ENCODE data around the gene FAM187B. TPM values are rescaled to one million over a fixed set of nuclear protein-coding genes. Genes with fewer than 3 reads are reported as not detected.

Gene FAM187B
- total RNA-seq, 1 experiment from 2014 or later = not detected

- ChIA-PET POLR2A (ENCODE audit: unreplicated experiment) (interaction anchor here (0.7 kb wide), 1 partner anchor 40 kb away, joined by 3 read pairs; no protein-coding TSS in a partner anchor), CTCF (no interaction called here)
- Histone ChIP-seq H3K4me3 (no peak overlapping the region), H3K27me3 (ENCODE audit: insufficient read depth, low read depth) (no peaks in the 10 kb centered on the region), H2AFZ (no peak overlapping the region), H3K9me2 (ENCODE audit: insufficient read depth) (no peaks in the 10 kb centered on the region), H3K79me2 (ENCODE audit: low read depth) (peaks cover 15% of the 10 kb centered on the region), H4K20me1 (ENCODE audit: insufficient read depth) (no peaks in the 10 kb centered on the region; the same call in 1 of the 2 replicates), H3K36me3 (ENCODE audit: low read depth) (peaks cover 17% of the 10 kb centered on the region), H3K4me2 (no peak overlapping the region), H3F3A (ENCODE audit: insufficient read depth, low read depth) (no peaks in the 10 kb centered on the region; the same call in 1 of the 2 replicates), H3K27ac (no peak overlapping the region), H3K4me1 (replicated peaks; ENCODE audit: insufficient read depth) (peaks cover 7% of the 10 kb centered on the region; the same call in 1 of the 2 replicates), H3K9me3 (ENCODE audit: insufficient read depth, low read depth) (no peaks in the 10 kb centered on the region)
- intact Hi-C loops (cut with micrococcal nuclease; ENCODE audit: unreplicated experiment) = no loop called here
- no TSS peak for BruUV-seq (replicated peaks)
- no peak for TF ChIP-seq CTCF (conservative IDR thresholded peaks at IDR 0.05)
- no peak for TF ChIP-seq EZH2 (IDR thresholded peaks at IDR 0.05; ENCODE audit: low read depth)
- no peak for DNase-seq
These were observed 45.2 kb upstream of the FAM187B start for GRCh38 chr19:35273686-35274259.

- Histone ChIP-seq H3K79me2 (ENCODE audit: low read depth) (peaks cover 15% of the 10 kb centered on the region), H3K36me3 (ENCODE audit: low read depth) (peaks cover 17% of the 10 kb centered on the region), H3K4me1 (replicated peaks; ENCODE audit: insufficient read depth) (peaks cover 7% of the 10 kb centered on the region; the same call in 1 of the 2 replicates), H3K9me3 (ENCODE audit: insufficient read depth, low read depth) (no peaks in the 10 kb centered on the region), H4K20me1 (ENCODE audit: insufficient read depth) (no peaks in the 10 kb centered on the region; the same call in 1 of the 2 replicates), H2AFZ (no peak overlapping the region), H3K4me3 (no peak overlapping the region), H3K27ac (no peak overlapping the region), H3K9me2 (ENCODE audit: insufficient read depth) (no peaks in the 10 kb centered on the region), H3K4me2 (no peak overlapping the region), H3F3A (ENCODE audit: insufficient read depth, low read depth) (no peaks in the 10 kb centered on the region; the same call in 1 of the 2 replicates), H3K27me3 (ENCODE audit: insufficient read depth, low read depth) (no peaks in the 10 kb centered on the region)
- CTCF ChIA-PET = interaction anchor here (0.6 kb wide), 1 partner anchor 84 kb away, joined by 4 read pairs; no protein-coding TSS in a partner anchor
- TF ChIP-seq CTCF (conservative IDR thresholded peaks at IDR 0.05) (no peak), EZH2 (IDR thresholded peaks at IDR 0.05; ENCODE audit: low read depth) (no peak)
- POLR2A ChIA-PET (ENCODE audit: unreplicated experiment) = interaction anchor here (0.7 kb wide), 1 partner anchor 41 kb away, joined by 3 read pairs; no protein-coding TSS in a partner anchor
- BruUV-seq (replicated peaks) = no TSS peak
- no peak for DNase-seq
- intact Hi-C loops (cut with micrococcal nuclease; ENCODE audit: unreplicated experiment) = no loop called here
These were observed 44.6 kb upstream of the FAM187B start for GRCh38 chr19:35272954-35273649.

DNA sequence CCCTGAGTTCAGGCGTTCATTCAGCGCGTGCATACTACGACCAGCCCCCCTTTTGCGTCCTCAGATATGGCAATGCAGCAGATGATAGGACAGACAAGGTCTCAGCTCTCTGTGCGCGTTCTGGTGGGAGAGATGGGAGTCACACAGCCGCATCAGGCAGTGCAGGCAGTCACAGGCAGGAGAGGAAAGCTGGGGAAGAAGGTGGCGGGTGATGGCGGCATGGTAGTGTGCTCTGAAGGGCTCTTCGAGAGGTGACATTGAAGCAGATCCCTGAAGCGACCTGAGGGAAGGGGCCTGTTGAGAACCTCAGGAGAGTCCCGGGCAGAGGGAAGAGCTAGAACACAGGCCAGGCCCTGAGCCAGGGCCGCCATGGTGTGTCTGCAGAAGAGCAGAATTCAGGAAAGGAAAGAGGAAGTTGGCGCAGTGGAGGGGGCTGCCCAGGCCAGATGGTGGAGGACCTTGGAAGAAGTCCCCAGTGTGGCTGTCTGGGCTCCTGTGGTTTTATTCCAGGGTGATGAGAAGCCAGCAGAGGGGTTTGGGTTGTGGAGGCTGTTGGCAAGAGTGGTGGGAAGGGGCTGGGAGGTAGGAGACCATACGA is 43.7 kb upstream of the FAM187B start:
- DNase-seq = no peak
- H3K9me3 ChIP-seq (ENCODE audit: insufficient read depth, low read depth) = no peaks in the 10 kb centered on the region
- H3K27ac ChIP-seq = no peak overlapping the region
- peaks cover 17% of the 10 kb centered on the region for H3K36me3 ChIP-seq (ENCODE audit: low read depth)
- peaks cover 15% of the 10 kb centered on the region for H3K79me2 ChIP-seq (ENCODE audit: low read depth)
- no peak overlapping the region for H3K4me2 ChIP-seq
- no peak overlapping the region for H2AFZ ChIP-seq
- H3K27me3 ChIP-seq (ENCODE audit: insufficient read depth, low read depth) = no peaks in the 10 kb centered on the region
- peaks cover 7% of the 10 kb centered on the region; the same call in 1 of the 2 replicates for H3K4me1 ChIP-seq (replicated peaks; ENCODE audit: insufficient read depth)
- ChIA-PET POLR2A (ENCODE audit: unreplicated experiment) (interaction anchor here (0.7 kb wide), 1 partner anchor 17 kb away, joined by 4 read pairs; no protein-coding TSS in a partner anchor), CTCF (no interaction called here)
- no TSS peak for BruUV-seq (replicated peaks)
- H4K20me1 ChIP-seq (ENCODE audit: insufficient read depth) = no peaks in the 10 kb centered on the region; the same call in 1 of the 2 replicates
- no peaks in the 10 kb centered on the region; the same call in 1 of the 2 replicates for H3F3A ChIP-seq (ENCODE audit: insufficient read depth, low read depth)
- no peak overlapping the region for H3K4me3 ChIP-seq
- no peaks in the 10 kb centered on the region for H3K9me2 ChIP-seq (ENCODE audit: insufficient read depth)
- TF ChIP-seq CTCF (conservative IDR thresholded peaks at IDR 0.05) = no peak
- no peak for TF ChIP-seq EZH2 (IDR thresholded peaks at IDR 0.05; ENCODE audit: low read depth)
- intact Hi-C loops (cut with micrococcal nuclease; ENCODE audit: unreplicated experiment) = no loop called here

All from PC-9 (cell line).